HG03432 (cell line): ENCODE measurements around the gene TAB2.
"Not testable (repeated sequence)": the region's sequence is repeated elsewhere in the genome, so short reads cannot be mapped to it uniquely, and the experiment has no call there.

Experiments
- ATAC-seq: cut with Tn5 transposase; IDR thresholded peaks from one replicate; pipeline ENCODE4 v1.9.1; 2021; ENCODE audit warnings: mild to moderate bottlenecking, moderate library complexity; ENCODE audit not compliant: unreplicated experiment

Gene TAB2

GRCh38 chr6:149456311-149457021, 139.0 kb downstream of the TAB2 start:
- ATAC-seq: no peak

- ATAC-seq: no peak
These were observed 139.9 kb downstream of the TAB2 start for GRCh38 chr6:149457316-149457884.

- no peak for ATAC-seq
These were observed 140.7 kb downstream of the TAB2 start for GRCh38 chr6:149458196-149458595.

GRCh38 chr6:149458806-149459205, 141.3 kb downstream of the TAB2 start:
- no peak for ATAC-seq

GRCh38 chr6:149459761-149460160, 142.2 kb downstream of the TAB2 start:
- no peak for ATAC-seq

GRCh38 chr6:149460249-149460648, 142.7 kb downstream of the TAB2 start:
- ATAC-seq: not testable (repeated sequence)
